22Rv1 (cell line): ENCODE measurements around the gene PLEKHN1.

Experiments used
- ZFX ChIP-seq: fragments of 450-650 bp; IDR thresholded peaks from 2 replicates; pipeline ENCODE4 v1.6.1; 2017; ENCODE audit warnings: antibody characterized with exemption, borderline replicate concordance
- TF ChIP-seq, protein P1 (sequence below): fragments of 450-650 bp; IDR thresholded peaks from 2 replicates; pipeline ENCODE4 v1.5.1; 2017; ENCODE audit warnings: mild to moderate bottlenecking

DNA sequence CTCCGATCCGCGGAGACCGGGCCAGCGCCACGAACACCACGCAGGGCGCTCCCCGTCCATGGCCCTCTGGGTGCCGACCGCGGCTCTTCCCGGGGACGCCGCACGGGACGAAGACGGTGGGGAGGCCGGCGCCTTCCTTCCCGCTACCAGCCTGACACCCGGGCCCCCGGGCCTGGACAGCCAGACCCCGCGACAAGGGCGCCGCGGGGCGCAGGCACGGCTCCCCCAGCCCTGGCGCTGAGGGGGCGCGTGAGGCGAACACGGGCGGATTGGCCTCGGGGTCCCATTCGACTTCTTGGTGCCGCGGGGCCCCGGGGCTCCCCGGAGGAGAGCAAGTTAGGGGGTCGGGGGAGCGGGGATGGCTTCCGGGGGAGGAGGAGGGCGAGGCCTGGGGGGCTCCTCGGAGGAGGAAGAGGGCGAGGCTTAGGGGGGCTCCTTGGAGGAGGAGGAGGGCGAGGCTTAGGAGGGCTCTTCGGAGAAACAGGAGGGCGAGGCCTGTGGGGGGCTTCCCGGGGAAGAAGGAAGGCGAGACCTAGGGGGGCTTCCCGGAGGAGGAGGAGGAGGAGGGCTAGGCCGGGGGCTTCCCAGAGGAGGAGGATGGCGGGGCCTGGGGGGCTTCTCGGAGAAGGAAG, 6.4 kb upstream of the PLEKHN1 start:
- TF ChIP-seq, protein P1, sequence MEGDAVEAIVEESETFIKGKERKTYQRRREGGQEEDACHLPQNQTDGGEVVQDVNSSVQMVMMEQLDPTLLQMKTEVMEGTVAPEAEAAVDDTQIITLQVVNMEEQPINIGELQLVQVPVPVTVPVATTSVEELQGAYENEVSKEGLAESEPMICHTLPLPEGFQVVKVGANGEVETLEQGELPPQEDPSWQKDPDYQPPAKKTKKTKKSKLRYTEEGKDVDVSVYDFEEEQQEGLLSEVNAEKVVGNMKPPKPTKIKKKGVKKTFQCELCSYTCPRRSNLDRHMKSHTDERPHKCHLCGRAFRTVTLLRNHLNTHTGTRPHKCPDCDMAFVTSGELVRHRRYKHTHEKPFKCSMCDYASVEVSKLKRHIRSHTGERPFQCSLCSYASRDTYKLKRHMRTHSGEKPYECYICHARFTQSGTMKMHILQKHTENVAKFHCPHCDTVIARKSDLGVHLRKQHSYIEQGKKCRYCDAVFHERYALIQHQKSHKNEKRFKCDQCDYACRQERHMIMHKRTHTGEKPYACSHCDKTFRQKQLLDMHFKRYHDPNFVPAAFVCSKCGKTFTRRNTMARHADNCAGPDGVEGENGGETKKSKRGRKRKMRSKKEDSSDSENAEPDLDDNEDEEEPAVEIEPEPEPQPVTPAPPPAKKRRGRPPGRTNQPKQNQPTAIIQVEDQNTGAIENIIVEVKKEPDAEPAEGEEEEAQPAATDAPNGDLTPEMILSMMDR: no peak
- no peak for TF ChIP-seq ZFX
